Measurements from ENCODE around the gene LGALS16. TPM values are rescaled to one million over a fixed set of nuclear protein-coding genes. Genes with fewer than 3 reads are reported as not detected.
"Not testable (repeated sequence)": the region's sequence is repeated elsewhere in the genome, so short reads cannot be mapped to it uniquely, and the experiment has no call there.

The LGALS16 gene
- total RNA-seq, 3 donors from 2014 or later (not counting 1 experiment from before 2014, with no cell fraction given) = not detected

GRCh38 chr19:39661565-39661964 is 5.9 kb downstream of the LGALS16 start:
- TF ChIP-seq, protein P1, sequence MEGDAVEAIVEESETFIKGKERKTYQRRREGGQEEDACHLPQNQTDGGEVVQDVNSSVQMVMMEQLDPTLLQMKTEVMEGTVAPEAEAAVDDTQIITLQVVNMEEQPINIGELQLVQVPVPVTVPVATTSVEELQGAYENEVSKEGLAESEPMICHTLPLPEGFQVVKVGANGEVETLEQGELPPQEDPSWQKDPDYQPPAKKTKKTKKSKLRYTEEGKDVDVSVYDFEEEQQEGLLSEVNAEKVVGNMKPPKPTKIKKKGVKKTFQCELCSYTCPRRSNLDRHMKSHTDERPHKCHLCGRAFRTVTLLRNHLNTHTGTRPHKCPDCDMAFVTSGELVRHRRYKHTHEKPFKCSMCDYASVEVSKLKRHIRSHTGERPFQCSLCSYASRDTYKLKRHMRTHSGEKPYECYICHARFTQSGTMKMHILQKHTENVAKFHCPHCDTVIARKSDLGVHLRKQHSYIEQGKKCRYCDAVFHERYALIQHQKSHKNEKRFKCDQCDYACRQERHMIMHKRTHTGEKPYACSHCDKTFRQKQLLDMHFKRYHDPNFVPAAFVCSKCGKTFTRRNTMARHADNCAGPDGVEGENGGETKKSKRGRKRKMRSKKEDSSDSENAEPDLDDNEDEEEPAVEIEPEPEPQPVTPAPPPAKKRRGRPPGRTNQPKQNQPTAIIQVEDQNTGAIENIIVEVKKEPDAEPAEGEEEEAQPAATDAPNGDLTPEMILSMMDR (IDR thresholded peaks at IDR 0.05) = no peak
- no peaks in the 10 kb centered on the region for H3K36me3 ChIP-seq (ENCODE audit: control insufficient read depth, insufficient read depth, low read length)
- H3K9me3 ChIP-seq (ENCODE audit: control insufficient read depth, insufficient read depth, low read length) = no peaks in the 10 kb centered on the region
- Mint-ChIP-seq H3K4me1 (no peaks in the 10 kb centered on the region), H3K27me3 (ENCODE audit: low read depth in 2 of 2) (peaks cover 19 to 47% of the 10 kb centered on the region in 2 donors), H3K9me3 (no peaks in the 10 kb centered on the region), H3K36me3 (no peaks in the 10 kb centered on the region), H3K4me3 (no peak overlapping the region), H3K27ac (no peak overlapping the region)
- no peak overlapping the region for H3K27ac ChIP-seq (ENCODE audit: low read length)
- no peaks in the 10 kb centered on the region for H3K4me1 ChIP-seq (ENCODE audit: control insufficient read depth, insufficient read depth, low read length)
- no peak overlapping the region for H3K4me3 ChIP-seq (ENCODE audit: low read length)
- ATAC-seq = no peak
- intact Hi-C loops (cut with micrococcal nuclease) = no loop called here
- no peak for DNase-seq
- H3K27me3 ChIP-seq (ENCODE audit: control insufficient read depth, insufficient read depth, low read length) = peaks cover 6% of the 10 kb centered on the region

GRCh38 chr19:39669860-39670259 is 14.1 kb downstream of the LGALS16 start:
- H3K4me1 ChIP-seq (ENCODE audit: control insufficient read depth, insufficient read depth, low read length); H3K4me3 Mint-ChIP-seq; H3K27ac Mint-ChIP-seq; H3K9me3 Mint-ChIP-seq; H3K4me3 ChIP-seq (ENCODE audit: low read length); H3K4me1 Mint-ChIP-seq; H3K27me3 ChIP-seq (ENCODE audit: control insufficient read depth, insufficient read depth, low read length); H3K36me3 ChIP-seq (ENCODE audit: control insufficient read depth, insufficient read depth, low read length); DNase-seq; H3K9me3 ChIP-seq (ENCODE audit: control insufficient read depth, insufficient read depth, low read length); ATAC-seq; intact Hi-C loops (cut with micrococcal nuclease); H3K36me3 Mint-ChIP-seq; H3K27ac ChIP-seq (ENCODE audit: low read length): not testable (repeated sequence)
- peaks cover 20 to 47% of the 10 kb centered on the region in 2 donors for H3K27me3 Mint-ChIP-seq (ENCODE audit: low read depth in 2 of 2)
- WGBS (ENCODE audit: insufficient coverage) = no CpG with 5 or more reads among the region's 3 CpGs

- peaks cover 20 to 52% of the 10 kb centered on the region in 2 donors for H3K27me3 Mint-ChIP-seq (ENCODE audit: low read depth in 2 of 2)
Observed at GRCh38 chr19:39670998-39671397, 15.3 kb downstream of the LGALS16 start.

GRCh38 chr19:39671739-39672363 is 16.1 kb downstream of the LGALS16 start:
- Mint-ChIP-seq H3K9me3 (no peaks in the 10 kb centered on the region), H3K4me1 (peaks cover 0 to 5% of the 10 kb centered on the region in 2 donors), H3K36me3 (no peaks in the 10 kb centered on the region), H3K27ac (no peak overlapping the region), H3K4me3 (no peak overlapping the region), H3K27me3 (ENCODE audit: low read depth in 2 of 2) (peaks cover 15 to 46% of the 10 kb centered on the region in 2 donors)
- H3K36me3 ChIP-seq (ENCODE audit: control insufficient read depth, insufficient read depth, low read length) = no peaks in the 10 kb centered on the region
- WGBS (ENCODE audit: insufficient coverage) = 13% methylated on average over 9 of the region's 9 CpGs
- H3K9me3 ChIP-seq (ENCODE audit: control insufficient read depth, insufficient read depth, low read length) = no peaks in the 10 kb centered on the region
- H3K4me3 ChIP-seq (ENCODE audit: low read length) = no peak overlapping the region
- H3K27ac ChIP-seq (ENCODE audit: low read length) = no peak overlapping the region
- intact Hi-C loops (cut with micrococcal nuclease) = loop anchor here (1.0 kb wide), 1 partner anchor 121 kb away; no protein-coding TSS in a partner anchor
- DNase-seq (peak in 1 of 2 donors; percentile 81), ATAC-seq (peak in 1 of 3 donors; percentile 55)
- H3K27me3 ChIP-seq (ENCODE audit: control insufficient read depth, insufficient read depth, low read length) = peaks cover 3% of the 10 kb centered on the region
- no peaks in the 10 kb centered on the region for H3K4me1 ChIP-seq (ENCODE audit: control insufficient read depth, insufficient read depth, low read length)
- TF ChIP-seq, protein P1 (IDR thresholded peaks at IDR 0.05) = no peak

More at GRCh38 chr19:39670998-39671397, 15.3 kb downstream of the LGALS16 start:
- no peak overlapping the region for H3K4me3 ChIP-seq (ENCODE audit: low read length)
- Mint-ChIP-seq H3K9me3 (no peaks in the 10 kb centered on the region), H3K36me3 (no peaks in the 10 kb centered on the region), H3K27ac (no peak overlapping the region), H3K4me3 (no peak overlapping the region), H3K4me1 (peaks cover 0 to 5% of the 10 kb centered on the region in 2 donors)
- H3K27me3 ChIP-seq (ENCODE audit: control insufficient read depth, insufficient read depth, low read length) = peaks cover 5% of the 10 kb centered on the region
- H3K4me1 ChIP-seq (ENCODE audit: control insufficient read depth, insufficient read depth, low read length) = no peaks in the 10 kb centered on the region
- intact Hi-C loops (cut with micrococcal nuclease) = no loop called here
- no peaks in the 10 kb centered on the region for H3K9me3 ChIP-seq (ENCODE audit: control insufficient read depth, insufficient read depth, low read length)
- WGBS (ENCODE audit: insufficient coverage) = 32% methylated on average over 3 of the region's 4 CpGs
- TF ChIP-seq, protein P1 (IDR thresholded peaks at IDR 0.05) = no peak
- ATAC-seq (no peak), DNase-seq (no peak)
- no peak overlapping the region for H3K27ac ChIP-seq (ENCODE audit: low read length)
- H3K36me3 ChIP-seq (ENCODE audit: control insufficient read depth, insufficient read depth, low read length) = no peaks in the 10 kb centered on the region

Measured in natural killer cell (primary cell).